HG03280 (cell line): Measurements from ENCODE around the gene SLC25A22.

ENCODE experiments used
- ATAC-seq: cut with Tn5 transposase; IDR thresholded peaks from one replicate; pipeline ENCODE4 v1.9.1; 2021; ENCODE audit warnings: mild to moderate bottlenecking, moderate library complexity; ENCODE audit not compliant: unreplicated experiment

Gene SLC25A22

GRCh38 chr11:823441-824291, 25.6 kb upstream of the SLC25A22 start:
- no peak for ATAC-seq

GRCh38 chr11:821512-822371, 23.7 kb upstream of the SLC25A22 start:
- ATAC-seq = no peak

GRCh38 chr11:820655-821511, 22.8 kb upstream of the SLC25A22 start:
- no peak for ATAC-seq

GRCh38 chr11:819943-820649, 22.0 kb upstream of the SLC25A22 start:
- peak; percentile 68 for ATAC-seq

- peak; percentile 71 for ATAC-seq
Observed at GRCh38 chr11:819129-819931, 21.2 kb upstream of the SLC25A22 start.

- no peak for ATAC-seq
Observed at GRCh38 chr11:818396-819128, 20.5 kb upstream of the SLC25A22 start, which contains the start of gene PNPLA2. TSS of gene PNPLA2 (plus strand) at chr11:818914. CDS start at chr11:819719, 805 bp downstream.

- ATAC-seq = no peak
Observed at GRCh38 chr11:816433-816779, 18.3 kb upstream of the SLC25A22 start.

GRCh38 chr11:815675-816432, 17.8 kb upstream of the SLC25A22 start:
- no peak for ATAC-seq

- no peak for ATAC-seq
Observed at GRCh38 chr11:813456-814096, 15.5 kb upstream of the SLC25A22 start.

GRCh38 chr11:813072-813455, 15.0 kb upstream of the SLC25A22 start:
- ATAC-seq = no peak

- no peak for ATAC-seq
Observed at GRCh38 chr11:812390-812789, 14.3 kb upstream of the SLC25A22 start.

- no peak for ATAC-seq
Observed at GRCh38 chr11:811446-812245, 13.6 kb upstream of the SLC25A22 start.

GRCh38 chr11:810040-810567, 12.0 kb upstream of the SLC25A22 start:
- ATAC-seq = no peak

- ATAC-seq = peak; percentile 72
Observed at GRCh38 chr11:809287-810039, 11.4 kb upstream of the SLC25A22 start, which contains the start of gene RPLP2. TSS of gene RPLP2 (plus strand) at chr11:809967. CDS start at chr11:810235, 268 bp downstream.

GRCh38 chr11:808427-809286, 10.6 kb upstream of the SLC25A22 start:
- ATAC-seq = no peak
